Measurements from ENCODE around the gene INPP5D.

GRCh38 chr2:233129351-233129978, 69.3 kb downstream of the INPP5D start:
- TF ChIP-seq, protein P1, sequence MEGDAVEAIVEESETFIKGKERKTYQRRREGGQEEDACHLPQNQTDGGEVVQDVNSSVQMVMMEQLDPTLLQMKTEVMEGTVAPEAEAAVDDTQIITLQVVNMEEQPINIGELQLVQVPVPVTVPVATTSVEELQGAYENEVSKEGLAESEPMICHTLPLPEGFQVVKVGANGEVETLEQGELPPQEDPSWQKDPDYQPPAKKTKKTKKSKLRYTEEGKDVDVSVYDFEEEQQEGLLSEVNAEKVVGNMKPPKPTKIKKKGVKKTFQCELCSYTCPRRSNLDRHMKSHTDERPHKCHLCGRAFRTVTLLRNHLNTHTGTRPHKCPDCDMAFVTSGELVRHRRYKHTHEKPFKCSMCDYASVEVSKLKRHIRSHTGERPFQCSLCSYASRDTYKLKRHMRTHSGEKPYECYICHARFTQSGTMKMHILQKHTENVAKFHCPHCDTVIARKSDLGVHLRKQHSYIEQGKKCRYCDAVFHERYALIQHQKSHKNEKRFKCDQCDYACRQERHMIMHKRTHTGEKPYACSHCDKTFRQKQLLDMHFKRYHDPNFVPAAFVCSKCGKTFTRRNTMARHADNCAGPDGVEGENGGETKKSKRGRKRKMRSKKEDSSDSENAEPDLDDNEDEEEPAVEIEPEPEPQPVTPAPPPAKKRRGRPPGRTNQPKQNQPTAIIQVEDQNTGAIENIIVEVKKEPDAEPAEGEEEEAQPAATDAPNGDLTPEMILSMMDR (IDR thresholded peaks at IDR 0.05; ENCODE audit: low read length) = peak; percentile 42
- no peak for TF ChIP-seq EZH2 (IDR thresholded peaks at IDR 0.05; ENCODE audit: borderline replicate concordance, low read length)

All from OCI-LY1 (cell line).